RWPE2 (cell line): Measurements from ENCODE around the gene LAIR1.
A peak's percentile ranks its signal among the peaks of the same experiment; 100 is the strongest.

ENCODE experiments used
- ATAC-seq: fragments of 200-7000 bp; cut with Tn5 transposase; 3 replicates; pipeline ENCODE4 v1.9.1; 2021; ENCODE audit warnings: low read depth
- DNase-seq: peaks from one replicate; pipeline ENCODE4 v3.0.0-alpha.2; 2020; ENCODE audit warnings: low spot score
- H3K27ac ChIP-seq: fragments of 450-650 bp; 2 replicates; pipeline ENCODE4 v1.5.1; 2017; ENCODE audit warnings: mild to moderate bottlenecking; ENCODE audit not compliant: poor library complexity, severe bottlenecking
- H3K27me3 ChIP-seq: fragments of 250-450 bp; sonication (Bioruptor Pico); 2 replicates; pipeline ENCODE4 v1.5.1; 2021; ENCODE audit warnings: mild to moderate bottlenecking, moderate library complexity; ENCODE audit not compliant: insufficient read depth, poor library complexity, severe bottlenecking
- H3K36me3 ChIP-seq: fragments of 250-450 bp; sonication (Bioruptor Pico); 2 replicates; pipeline ENCODE4 v1.5.1; 2020; ENCODE audit warnings: low read depth, mild to moderate bottlenecking, moderate library complexity
- H3K4me1 ChIP-seq: fragments of 250-450 bp; sonication (Bioruptor Pico); 2 replicates; pipeline ENCODE4 v1.5.1; 2021; ENCODE audit warnings: mild to moderate bottlenecking, moderate library complexity; ENCODE audit not compliant: insufficient read depth, poor library complexity, severe bottlenecking
- H3K4me3 ChIP-seq: fragments of 250-450 bp; sonication (Bioruptor Pico); 2 replicates; pipeline ENCODE4 v1.5.1; 2021; ENCODE audit warnings: mild to moderate bottlenecking, moderate library complexity; ENCODE audit not compliant: severe bottlenecking
- H3K9me3 ChIP-seq: fragments of 250-450 bp; sonication (Bioruptor Pico); 2 replicates; pipeline ENCODE4 v1.5.1; 2021; ENCODE audit warnings: mild to moderate bottlenecking, moderate library complexity; ENCODE audit not compliant: severe bottlenecking
- TF ChIP-seq, protein P1 (sequence below): fragments of 450-650 bp; IDR thresholded peaks from one replicate; pipeline ENCODE4 v1.5.1; 2017; ENCODE audit warnings: mild to moderate bottlenecking, moderate library complexity; ENCODE audit not compliant: poor library complexity, severe bottlenecking

Gene LAIR1

DNA sequence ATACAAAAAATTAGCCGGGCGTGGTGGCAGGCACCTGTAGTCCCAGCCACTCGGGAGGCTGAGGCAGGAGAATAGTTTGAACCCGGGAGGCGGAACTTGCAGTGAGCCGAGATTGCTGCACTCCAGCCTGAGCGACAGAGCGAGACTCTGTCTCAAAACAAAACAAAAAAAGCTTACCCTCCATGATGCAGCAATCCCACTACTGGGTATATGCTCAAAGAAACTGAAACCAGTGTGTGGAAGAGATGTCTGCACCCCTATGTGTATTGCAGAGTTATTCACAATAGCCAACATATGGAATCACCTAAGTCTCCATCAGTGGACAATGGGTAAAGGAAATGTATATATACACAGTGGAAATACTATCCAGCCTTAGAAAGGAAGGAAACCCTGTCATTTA is 31.0 kb upstream of the LAIR1 start:
- Histone ChIP-seq H3K9me3 (no peaks in the 10 kb centered on the region), H3K27me3 (no peaks in the 10 kb centered on the region), H3K4me3 (no peak overlapping the region), H3K27ac (no peak overlapping the region), H3K4me1 (no peaks in the 10 kb centered on the region), H3K36me3 (no peaks in the 10 kb centered on the region)
- no peak for DNase-seq
- TF ChIP-seq, protein P1, sequence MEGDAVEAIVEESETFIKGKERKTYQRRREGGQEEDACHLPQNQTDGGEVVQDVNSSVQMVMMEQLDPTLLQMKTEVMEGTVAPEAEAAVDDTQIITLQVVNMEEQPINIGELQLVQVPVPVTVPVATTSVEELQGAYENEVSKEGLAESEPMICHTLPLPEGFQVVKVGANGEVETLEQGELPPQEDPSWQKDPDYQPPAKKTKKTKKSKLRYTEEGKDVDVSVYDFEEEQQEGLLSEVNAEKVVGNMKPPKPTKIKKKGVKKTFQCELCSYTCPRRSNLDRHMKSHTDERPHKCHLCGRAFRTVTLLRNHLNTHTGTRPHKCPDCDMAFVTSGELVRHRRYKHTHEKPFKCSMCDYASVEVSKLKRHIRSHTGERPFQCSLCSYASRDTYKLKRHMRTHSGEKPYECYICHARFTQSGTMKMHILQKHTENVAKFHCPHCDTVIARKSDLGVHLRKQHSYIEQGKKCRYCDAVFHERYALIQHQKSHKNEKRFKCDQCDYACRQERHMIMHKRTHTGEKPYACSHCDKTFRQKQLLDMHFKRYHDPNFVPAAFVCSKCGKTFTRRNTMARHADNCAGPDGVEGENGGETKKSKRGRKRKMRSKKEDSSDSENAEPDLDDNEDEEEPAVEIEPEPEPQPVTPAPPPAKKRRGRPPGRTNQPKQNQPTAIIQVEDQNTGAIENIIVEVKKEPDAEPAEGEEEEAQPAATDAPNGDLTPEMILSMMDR, result no peak
- no peak for ATAC-seq

DNA sequence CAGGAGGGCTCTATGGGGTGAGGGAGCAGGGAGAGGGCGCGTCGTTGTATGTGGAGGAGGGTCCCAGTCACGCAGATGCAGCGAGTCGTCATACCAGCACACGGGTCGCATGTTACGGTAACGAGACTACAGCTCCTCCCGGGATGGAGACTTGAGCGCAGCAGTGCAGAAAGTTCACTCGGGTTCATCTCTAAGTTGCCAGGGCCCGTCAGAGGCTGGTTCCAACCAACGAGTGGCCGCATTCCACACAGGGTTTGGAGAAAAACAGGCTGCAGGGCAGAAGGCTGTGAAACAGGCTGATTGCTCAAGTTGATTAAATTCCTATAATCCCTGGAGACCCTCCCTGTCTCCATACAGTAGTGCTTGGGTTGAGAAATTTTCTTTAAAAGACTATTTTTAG is 28.6 kb upstream of the LAIR1 start:
- TF ChIP-seq, protein P1, result no peak
- Histone ChIP-seq H3K27ac (no peak overlapping the region), H3K27me3 (peaks cover 23% of the 10 kb centered on the region), H3K4me3 (no peak overlapping the region), H3K9me3 (no peaks in the 10 kb centered on the region), H3K36me3 (no peaks in the 10 kb centered on the region), H3K4me1 (no peaks in the 10 kb centered on the region)
- DNase-seq (no peak), ATAC-seq (no peak)

DNA sequence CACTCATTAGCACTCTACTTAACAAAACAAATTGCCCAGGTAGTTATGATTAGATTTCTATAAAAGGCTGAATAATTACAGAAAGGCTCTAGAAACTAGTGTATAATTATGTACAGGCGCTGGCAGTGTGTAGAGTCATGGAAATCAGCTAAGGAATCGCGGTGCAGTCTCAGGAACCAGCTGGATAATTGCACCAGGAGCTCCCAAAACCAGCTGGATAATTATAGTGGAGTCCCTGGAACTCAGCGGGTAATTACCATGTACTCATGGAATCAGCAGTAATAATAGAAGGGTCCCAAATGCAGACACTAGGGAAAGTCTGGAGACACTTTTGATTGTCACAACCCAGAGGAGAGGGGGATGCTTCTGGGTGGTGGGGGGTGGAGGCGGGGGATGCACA is 27.4 kb upstream of the LAIR1 start:
- no peaks in the 10 kb centered on the region for H3K9me3 ChIP-seq
- H3K27me3 ChIP-seq, result peaks cover 36% of the 10 kb centered on the region
- DNase-seq (no peak), ATAC-seq (no peak)
- no peaks in the 10 kb centered on the region for H3K36me3 ChIP-seq
- TF ChIP-seq, protein P1, result no peak
- no peak overlapping the region for H3K4me3 ChIP-seq
- no peaks in the 10 kb centered on the region for H3K4me1 ChIP-seq
- H3K27ac ChIP-seq, result no peak overlapping the region

DNA sequence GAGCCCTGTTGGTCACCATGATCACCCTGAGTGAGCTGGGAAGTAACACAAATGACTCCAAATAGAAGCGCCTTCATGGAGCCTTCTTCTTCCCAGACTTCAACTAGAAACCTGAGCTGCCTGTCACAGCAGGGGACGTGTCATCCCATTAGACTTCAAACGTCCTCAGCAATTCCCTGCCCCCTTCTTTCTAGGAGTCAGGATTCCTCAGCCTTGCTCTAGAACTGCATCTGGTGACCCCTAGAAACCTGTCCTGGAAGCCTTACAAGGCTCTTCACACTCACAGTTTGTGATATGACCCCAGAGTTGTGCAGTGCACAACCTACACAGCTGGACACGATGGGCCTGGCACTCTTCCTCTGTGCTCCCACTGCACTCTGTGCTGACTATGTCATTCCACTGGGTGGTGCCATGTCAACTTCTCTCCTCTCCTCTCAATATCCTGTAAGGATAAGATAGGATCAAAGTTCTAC is 26.9 kb upstream of the LAIR1 start:
- Histone ChIP-seq H3K27ac (no peak overlapping the region), H3K4me1 (no peaks in the 10 kb centered on the region), H3K4me3 (no peak overlapping the region), H3K9me3 (no peaks in the 10 kb centered on the region), H3K27me3 (peaks cover 39% of the 10 kb centered on the region), H3K36me3 (no peaks in the 10 kb centered on the region)
- TF ChIP-seq, protein P1, result no peak
- ATAC-seq (peak; percentile 52; the same call in 1 of the 3 replicates), DNase-seq (no peak)

DNA sequence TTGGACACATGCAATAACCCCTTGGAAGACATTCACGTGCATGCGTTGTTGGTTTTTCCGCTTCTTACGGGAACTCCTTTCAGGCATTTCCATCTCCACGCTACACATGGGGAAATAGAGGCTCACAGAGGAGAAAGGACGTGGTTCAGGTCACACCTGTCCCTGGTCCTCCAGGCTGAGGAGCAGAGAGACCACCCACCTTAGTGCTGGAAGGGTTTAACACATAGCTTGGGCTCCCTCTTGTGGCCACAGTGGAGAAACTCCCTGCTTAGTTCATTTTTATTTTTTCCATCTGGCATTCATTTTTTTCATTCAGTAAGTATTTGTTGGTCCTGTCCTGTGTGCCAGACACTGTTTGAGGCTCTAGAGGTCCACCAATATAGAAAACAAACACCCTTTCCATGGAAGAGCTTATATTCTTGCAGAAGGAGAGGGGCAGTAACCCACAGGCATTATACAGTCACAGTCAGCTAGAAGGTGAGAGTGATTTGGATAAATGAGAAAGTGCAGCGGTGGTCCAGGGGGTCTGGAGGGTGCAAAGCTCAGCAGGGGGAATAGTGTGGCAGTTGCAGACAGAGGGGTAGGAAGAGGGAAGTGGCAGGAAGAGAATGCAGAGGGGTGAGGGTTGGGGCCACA is 26.3 kb upstream of the LAIR1 start:
- H3K4me1 ChIP-seq, result no peaks in the 10 kb centered on the region
- peaks cover 39% of the 10 kb centered on the region for H3K27me3 ChIP-seq
- TF ChIP-seq, protein P1, result peak; percentile 86

More for the DNA sequence above, 26.3 kb upstream of the LAIR1 start:
- Histone ChIP-seq H3K27ac (no peak overlapping the region), H3K9me3 (no peaks in the 10 kb centered on the region), H3K4me3 (no peak overlapping the region), H3K36me3 (no peaks in the 10 kb centered on the region)
- ATAC-seq, result no peak
- DNase-seq, result no peak
